PC-3 (cell line): ENCODE measurements around the gene UCN2.

ENCODE experiments used
- EZH2 ChIP-seq: fragments of 300-600 bp; sonication (generic); IDR thresholded peaks from one replicate; pipeline ENCODE4 v1.6.1; 2017; ENCODE audit warnings: antibody characterized with exemption, mild to moderate bottlenecking, low read length; ENCODE audit not compliant: unreplicated experiment
- TF ChIP-seq, protein P1 (sequence below): fragments of 300-600 bp; sonication (generic); conservative IDR thresholded peaks from 2 replicates; pipeline ENCODE4 v1.5.1; 2017; ENCODE audit warnings: antibody characterized with exemption, low read depth, mild to moderate bottlenecking, low read length

GRCh38 chr3:48573973-48574585 is 10.5 kb upstream of the UCN2 start:
- TF ChIP-seq, protein P1, sequence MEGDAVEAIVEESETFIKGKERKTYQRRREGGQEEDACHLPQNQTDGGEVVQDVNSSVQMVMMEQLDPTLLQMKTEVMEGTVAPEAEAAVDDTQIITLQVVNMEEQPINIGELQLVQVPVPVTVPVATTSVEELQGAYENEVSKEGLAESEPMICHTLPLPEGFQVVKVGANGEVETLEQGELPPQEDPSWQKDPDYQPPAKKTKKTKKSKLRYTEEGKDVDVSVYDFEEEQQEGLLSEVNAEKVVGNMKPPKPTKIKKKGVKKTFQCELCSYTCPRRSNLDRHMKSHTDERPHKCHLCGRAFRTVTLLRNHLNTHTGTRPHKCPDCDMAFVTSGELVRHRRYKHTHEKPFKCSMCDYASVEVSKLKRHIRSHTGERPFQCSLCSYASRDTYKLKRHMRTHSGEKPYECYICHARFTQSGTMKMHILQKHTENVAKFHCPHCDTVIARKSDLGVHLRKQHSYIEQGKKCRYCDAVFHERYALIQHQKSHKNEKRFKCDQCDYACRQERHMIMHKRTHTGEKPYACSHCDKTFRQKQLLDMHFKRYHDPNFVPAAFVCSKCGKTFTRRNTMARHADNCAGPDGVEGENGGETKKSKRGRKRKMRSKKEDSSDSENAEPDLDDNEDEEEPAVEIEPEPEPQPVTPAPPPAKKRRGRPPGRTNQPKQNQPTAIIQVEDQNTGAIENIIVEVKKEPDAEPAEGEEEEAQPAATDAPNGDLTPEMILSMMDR: no peak
- TF ChIP-seq EZH2: no peak
